ENCODE data around the gene NODAL.

- TF ChIP-seq CTCF (conservative IDR thresholded peaks at IDR 0.05; ENCODE audit: low read depth, low read length) (no peak), RCOR1 (IDR thresholded peaks at IDR 0.05; ENCODE audit: insufficient replicate concordance, low read length) (no peak), POLR2A (IDR thresholded peaks at IDR 0.05; ENCODE audit: low read depth, low read length) (no peak), RAD21 (IDR thresholded peaks at IDR 0.05; ENCODE audit: low read length) (no peak), MAFK (IDR thresholded peaks at IDR 0.05; ENCODE audit: low read depth, low read length) (no peak), FOS (IDR thresholded peaks at IDR 0.05; ENCODE audit: low read depth, low read length) (no peak), MXI1 (IDR thresholded peaks at IDR 0.05; ENCODE audit: borderline replicate concordance, low read depth, low read length) (no peak), CEBPB (IDR thresholded peaks at IDR 0.05; ENCODE audit: low read depth, low read length) (no peak)
- TF ChIP-seq, protein P1, sequence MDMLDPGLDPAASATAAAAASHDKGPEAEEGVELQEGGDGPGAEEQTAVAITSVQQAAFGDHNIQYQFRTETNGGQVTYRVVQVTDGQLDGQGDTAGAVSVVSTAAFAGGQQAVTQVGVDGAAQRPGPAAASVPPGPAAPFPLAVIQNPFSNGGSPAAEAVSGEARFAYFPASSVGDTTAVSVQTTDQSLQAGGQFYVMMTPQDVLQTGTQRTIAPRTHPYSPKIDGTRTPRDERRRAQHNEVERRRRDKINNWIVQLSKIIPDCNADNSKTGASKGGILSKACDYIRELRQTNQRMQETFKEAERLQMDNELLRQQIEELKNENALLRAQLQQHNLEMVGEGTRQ (IDR thresholded peaks at IDR 0.05; ENCODE audit: low read depth, low read length), result no peak
These were observed 7.8 kb downstream of the NODAL start for GRCh38 chr10:70433581-70434280.

Data from IMR-90 (cell line).